GM21390 (cell line): ENCODE data around the gene NFKB1.

ENCODE experiments used
- ATAC-seq: cut with Tn5 transposase; IDR thresholded peaks from one replicate; pipeline ENCODE4 v1.9.1; 2021; ENCODE audit not compliant: unreplicated experiment

Gene NFKB1

GRCh38 chr4:102493794-102494193, 7.4 kb upstream of the NFKB1 start:
- ATAC-seq = no peak

GRCh38 chr4:102494603-102495002, 6.6 kb upstream of the NFKB1 start:
- ATAC-seq = no peak

- ATAC-seq = no peak
These were observed 3.2 kb upstream of the NFKB1 start for GRCh38 chr4:102497986-102498385.

- peak; percentile 12 for ATAC-seq
These were observed 835 bp upstream of the NFKB1 start for GRCh38 chr4:102500352-102500695.

- peak; percentile 38 for ATAC-seq
These were observed 213 bp downstream of the NFKB1 start for GRCh38 chr4:102501447-102501696.

- ATAC-seq = no peak
These were observed 1.3 kb downstream of the NFKB1 start for GRCh38 chr4:102502543-102502818.

- ATAC-seq = no peak
These were observed 2.2 kb downstream of the NFKB1 start for GRCh38 chr4:102503301-102503746.

GRCh38 chr4:102503831-102504786, 3.0 kb downstream of the NFKB1 start:
- ATAC-seq = no peak

- ATAC-seq = no peak
These were observed 3.8 kb downstream of the NFKB1 start for GRCh38 chr4:102504941-102505340.

- no peak for ATAC-seq
These were observed 4.5 kb downstream of the NFKB1 start for GRCh38 chr4:102505708-102506107.

- ATAC-seq = no peak
These were observed 5.4 kb downstream of the NFKB1 start for GRCh38 chr4:102506523-102506922.

GRCh38 chr4:102511830-102512605, 10.9 kb downstream of the NFKB1 start:
- ATAC-seq = no peak

GRCh38 chr4:102514298-102514964, 13.3 kb downstream of the NFKB1 start:
- ATAC-seq = no peak

- ATAC-seq = no peak
These were observed 16.6 kb downstream of the NFKB1 start for GRCh38 chr4:102517753-102518152.

GRCh38 chr4:102518703-102519131, 17.6 kb downstream of the NFKB1 start:
- no peak for ATAC-seq

GRCh38 chr4:102519925-102520324, 18.8 kb downstream of the NFKB1 start:
- ATAC-seq = no peak

- no peak for ATAC-seq
These were observed 20.4 kb downstream of the NFKB1 start for GRCh38 chr4:102521570-102521969.

- no peak for ATAC-seq
These were observed 20.9 kb downstream of the NFKB1 start for GRCh38 chr4:102522031-102522440.

GRCh38 chr4:102524691-102525090, 23.5 kb downstream of the NFKB1 start:
- no peak for ATAC-seq

- no peak for ATAC-seq
These were observed 23.9 kb downstream of the NFKB1 start for GRCh38 chr4:102525097-102525496.

GRCh38 chr4:102525504-102525903, 24.3 kb downstream of the NFKB1 start:
- ATAC-seq = no peak

GRCh38 chr4:102526532-102526931, 25.4 kb downstream of the NFKB1 start:
- ATAC-seq = no peak
